ENCODE results near the gene BOC. TPM values are rescaled to one million over a fixed set of nuclear protein-coding genes. Genes with fewer than 3 reads are reported as not detected.

Gene BOC
- total RNA-seq, 1 experiment from 2014 or later, result 3.5 TPM

DNA sequence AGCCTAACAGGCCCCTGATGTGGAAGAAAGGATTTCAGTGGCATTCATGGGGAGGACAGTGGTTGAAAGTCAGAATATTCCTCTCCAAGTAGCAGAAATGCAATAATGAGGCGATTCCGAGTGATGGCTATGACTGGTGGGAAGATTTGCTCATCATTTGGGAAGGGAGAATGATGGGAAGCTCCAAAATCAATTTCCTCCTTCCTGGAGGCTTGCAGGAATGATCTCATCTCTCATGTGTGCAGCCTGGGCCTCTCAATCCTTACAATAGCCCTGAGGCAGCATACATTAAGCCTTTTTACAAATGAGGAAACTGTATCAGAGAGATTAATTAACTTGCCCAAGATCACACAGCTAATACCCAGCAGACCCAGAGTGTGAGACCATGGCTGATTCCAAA lies 58.7 kb downstream of the BOC start:
- Histone ChIP-seq H2BK20ac (ENCODE audit: low read depth, low read length, poor library complexity, severe bottlenecking) (no peak overlapping the region), H2AFZ (ENCODE audit: low read length) (no peak overlapping the region), H3K79me1 (ENCODE audit: insufficient read depth, low read depth, low read length, poor library complexity, severe bottlenecking) (no peaks in the 10 kb centered on the region), H2BK120ac (ENCODE audit: low read depth, low read length, poor library complexity, severe bottlenecking) (no peak overlapping the region), H2AK5ac (ENCODE audit: insufficient read length, low read length) (no peak overlapping the region), H3K9ac (ENCODE audit: extremely low read depth, insufficient read length, low read length) (no peak overlapping the region), H3K79me2 (ENCODE audit: insufficient read depth, low read length) (no peaks in the 10 kb centered on the region), H3K14ac (ENCODE audit: insufficient read depth, low read length) (no peak overlapping the region), H3K9me3 (ENCODE audit: control insufficient read depth, low read depth, low read length) (no peaks in the 10 kb centered on the region), H4K20me1 (ENCODE audit: control insufficient read depth, insufficient read depth, insufficient read length) (no peaks in the 10 kb centered on the region), H3K27ac (ENCODE audit: insufficient read length, low read depth, low read length) (no peak overlapping the region), H4K8ac (replicated peaks; ENCODE audit: insufficient read length, low read depth, low read length) (no peak overlapping the region), H2BK15ac (ENCODE audit: low read depth, low read length) (no peak overlapping the region), H4K91ac (ENCODE audit: insufficient read length, low read depth, low read length) (no peak overlapping the region), H2BK5ac (ENCODE audit: insufficient read length, low read length) (no peak overlapping the region), H3K4me2 (ENCODE audit: insufficient read depth, insufficient read length, low read length) (no peak overlapping the region), H3T11ph (ENCODE audit: low read length) (no peak overlapping the region), H3K4me1 (ENCODE audit: insufficient read depth, low read length) (peaks cover 5% of the 10 kb centered on the region), H2BK12ac (ENCODE audit: insufficient read length, low read depth, low read length) (no peak overlapping the region), H3K23ac (ENCODE audit: insufficient read length, low read depth, low read length) (no peak overlapping the region), H3K27me3 (ENCODE audit: insufficient read depth, low read length) (no peaks in the 10 kb centered on the region), H3K4ac (ENCODE audit: low read depth, low read length) (no peak overlapping the region), H4K5ac (ENCODE audit: insufficient read length, low read depth, low read length) (no peak overlapping the region), H3K18ac (ENCODE audit: insufficient read length, low read depth, low read length) (no peak overlapping the region), H3K56ac (ENCODE audit: insufficient read length, low read depth, low read length) (no peak overlapping the region), H3K23me2 (ENCODE audit: insufficient read length, low read depth, low read length, poor library complexity, severe bottlenecking) (no peaks in the 10 kb centered on the region)
- no peak for DNase-seq
- peaks cover 0 to 21% (median 14%) of the 10 kb centered on the region in 3 experiments; a peak in 5 of 7 replicates for H3K36me3 Mint-ChIP-seq (ENCODE audit: insufficient read depth in 1 of 3, low read depth in 3 of 3)
- H3K27me3 Mint-ChIP-seq (ENCODE audit: low read depth), result no peaks in the 10 kb centered on the region
- TF ChIP-seq, protein P1, sequence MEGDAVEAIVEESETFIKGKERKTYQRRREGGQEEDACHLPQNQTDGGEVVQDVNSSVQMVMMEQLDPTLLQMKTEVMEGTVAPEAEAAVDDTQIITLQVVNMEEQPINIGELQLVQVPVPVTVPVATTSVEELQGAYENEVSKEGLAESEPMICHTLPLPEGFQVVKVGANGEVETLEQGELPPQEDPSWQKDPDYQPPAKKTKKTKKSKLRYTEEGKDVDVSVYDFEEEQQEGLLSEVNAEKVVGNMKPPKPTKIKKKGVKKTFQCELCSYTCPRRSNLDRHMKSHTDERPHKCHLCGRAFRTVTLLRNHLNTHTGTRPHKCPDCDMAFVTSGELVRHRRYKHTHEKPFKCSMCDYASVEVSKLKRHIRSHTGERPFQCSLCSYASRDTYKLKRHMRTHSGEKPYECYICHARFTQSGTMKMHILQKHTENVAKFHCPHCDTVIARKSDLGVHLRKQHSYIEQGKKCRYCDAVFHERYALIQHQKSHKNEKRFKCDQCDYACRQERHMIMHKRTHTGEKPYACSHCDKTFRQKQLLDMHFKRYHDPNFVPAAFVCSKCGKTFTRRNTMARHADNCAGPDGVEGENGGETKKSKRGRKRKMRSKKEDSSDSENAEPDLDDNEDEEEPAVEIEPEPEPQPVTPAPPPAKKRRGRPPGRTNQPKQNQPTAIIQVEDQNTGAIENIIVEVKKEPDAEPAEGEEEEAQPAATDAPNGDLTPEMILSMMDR (conservative IDR thresholded peaks at IDR 0.05), result no peak
- H3K4me3 Mint-ChIP-seq, result no peak overlapping the region
- no CpG with 5 or more reads among the region's 2 CpGs for WGBS (ENCODE audit: extremely low coverage, insufficient read length, low lambda C conversion rate)
- peaks cover 41 to 50% of the 10 kb centered on the region in 2 experiments for H3K4me1 Mint-ChIP-seq
- no peaks in the 10 kb centered on the region for H3K9me3 Mint-ChIP-seq
- H3K27ac Mint-ChIP-seq, result no peak overlapping the region
